NK-92 (cell line): ENCODE measurements around the gene BRAT1.
"Not testable (repeated sequence)": the region's sequence is repeated elsewhere in the genome, so short reads cannot be mapped to it uniquely, and the experiment has no call there.

ENCODE experiments used
- DNase-seq: peaks from one replicate; lab custom pipeline; 2025; ENCODE audit not compliant: unreplicated experiment; lab: John Stamatoyannopoulos, UW

BRAT1 gene

DNA sequence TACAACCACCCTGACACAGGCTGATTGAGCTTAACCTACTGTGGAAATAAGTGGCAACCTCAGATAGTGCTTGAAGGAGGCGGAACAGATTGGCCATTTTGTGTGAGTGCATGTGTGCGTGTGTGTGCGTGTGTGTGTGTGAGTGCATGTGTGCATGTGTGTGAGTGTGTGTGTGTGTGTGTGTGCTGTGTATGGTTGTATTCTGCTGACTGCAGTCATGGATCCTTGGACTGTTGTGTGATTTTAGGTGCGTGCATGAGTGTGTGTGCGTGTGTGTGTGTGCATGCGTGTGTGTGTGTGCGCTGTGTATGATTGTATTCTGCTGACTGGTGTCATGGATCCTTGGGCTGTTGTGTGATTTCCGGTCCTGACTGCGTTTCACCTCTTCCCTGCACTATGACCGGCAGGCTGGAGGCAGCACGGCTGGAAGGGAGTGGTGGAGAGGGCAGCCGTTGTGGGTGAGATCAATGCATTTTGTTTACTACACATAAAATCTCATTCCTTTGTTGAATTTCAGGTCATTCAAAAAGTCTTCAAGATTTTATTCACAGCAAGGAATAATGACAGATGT lies 9.7 kb upstream of the BRAT1 start:
- no peak for DNase-seq

DNA sequence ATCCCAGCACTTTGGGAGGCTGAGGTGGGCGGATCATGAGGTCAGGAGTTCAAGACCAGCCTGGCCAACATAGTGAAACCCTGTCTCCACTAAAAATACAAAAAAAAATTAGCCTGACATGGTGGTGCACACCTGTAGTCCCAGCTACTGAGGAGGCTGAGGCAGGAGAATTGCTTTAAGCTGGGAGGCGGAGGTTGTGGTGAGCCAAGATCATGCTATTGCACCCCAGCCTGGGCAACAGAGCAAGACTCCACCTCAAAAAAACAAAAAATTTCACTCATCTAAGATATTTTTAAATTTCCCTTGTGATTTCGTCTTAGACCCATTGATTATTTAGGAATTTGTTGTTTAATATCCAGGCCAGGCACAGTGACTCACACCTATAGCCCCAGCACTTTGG lies 8.6 kb upstream of the BRAT1 start:
- DNase-seq = not testable (repeated sequence)

DNA sequence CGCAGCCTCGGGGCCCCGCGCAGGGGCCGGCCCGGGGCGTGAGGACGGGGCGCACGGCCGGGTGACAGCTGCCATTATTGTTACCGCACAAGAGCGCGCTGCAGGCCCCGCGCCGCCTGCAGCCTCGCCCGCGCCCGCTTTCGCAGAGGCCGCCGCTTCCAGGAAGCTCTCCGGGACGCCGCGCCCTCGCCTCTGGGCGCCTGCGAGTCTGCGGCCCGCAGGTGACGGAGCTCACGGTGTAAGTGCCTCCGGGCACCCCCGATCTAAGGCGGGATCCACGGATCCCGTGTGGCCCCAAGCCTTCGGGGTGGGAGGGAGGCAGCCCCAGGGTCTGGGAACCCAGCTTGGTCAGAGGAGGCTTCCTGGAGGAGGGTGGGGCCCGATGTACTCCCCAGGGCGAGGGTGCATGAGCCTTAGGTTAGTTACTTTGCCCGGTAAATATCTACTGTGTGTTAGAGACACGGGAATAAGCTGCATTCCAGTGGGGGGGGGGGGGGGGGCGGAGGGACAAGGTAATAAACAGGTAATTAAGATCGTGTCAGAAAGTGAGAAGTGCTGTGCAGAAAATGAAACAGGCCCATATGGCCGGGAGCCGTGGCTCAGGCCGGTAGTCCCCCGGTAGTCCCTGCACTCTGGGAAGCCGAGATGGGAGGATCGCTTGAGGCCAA lies 4.1 kb upstream of the BRAT1 start:
- DNase-seq = no peak

DNA sequence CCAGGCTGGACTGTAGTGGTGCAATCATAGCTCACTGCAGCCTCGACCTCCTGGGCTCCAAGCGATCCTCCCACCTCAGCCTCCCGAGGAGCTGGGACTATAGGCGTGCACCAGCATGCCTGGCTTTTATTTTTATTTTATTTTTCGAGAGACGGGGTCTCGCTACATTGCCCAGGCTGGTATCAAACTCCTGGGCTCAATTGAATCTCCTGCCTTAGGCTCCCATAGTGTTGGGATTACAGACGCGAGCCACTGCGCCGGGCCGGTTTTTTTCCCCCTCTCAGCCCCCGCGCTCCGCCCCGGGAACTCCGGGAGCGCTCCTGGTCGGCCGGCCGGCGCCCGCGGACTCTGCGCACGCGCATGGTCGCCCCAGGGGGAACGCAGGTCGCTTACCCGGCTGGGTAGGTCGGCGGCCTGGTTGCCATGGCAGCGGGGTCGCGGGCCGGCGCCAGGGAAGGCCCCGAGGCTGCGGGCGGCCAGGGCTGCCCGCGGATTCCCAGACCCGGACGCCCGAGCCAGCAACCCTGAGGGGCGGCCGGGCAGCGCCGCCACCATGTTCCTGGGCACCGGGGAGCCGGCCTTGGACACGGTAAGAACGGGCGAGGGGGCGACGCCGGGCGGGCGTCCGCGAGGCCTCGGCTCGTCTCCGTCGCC lies 3.4 kb upstream of the BRAT1 start, which contains the start of gene IQCE:
Gene IQCE, plus strand, starts transcription at position 351 of the 654 bp plus-strand sequence. Its CDS starts 203 bp downstream, at position 554.
- peak; percentile 19 for DNase-seq

DNA sequence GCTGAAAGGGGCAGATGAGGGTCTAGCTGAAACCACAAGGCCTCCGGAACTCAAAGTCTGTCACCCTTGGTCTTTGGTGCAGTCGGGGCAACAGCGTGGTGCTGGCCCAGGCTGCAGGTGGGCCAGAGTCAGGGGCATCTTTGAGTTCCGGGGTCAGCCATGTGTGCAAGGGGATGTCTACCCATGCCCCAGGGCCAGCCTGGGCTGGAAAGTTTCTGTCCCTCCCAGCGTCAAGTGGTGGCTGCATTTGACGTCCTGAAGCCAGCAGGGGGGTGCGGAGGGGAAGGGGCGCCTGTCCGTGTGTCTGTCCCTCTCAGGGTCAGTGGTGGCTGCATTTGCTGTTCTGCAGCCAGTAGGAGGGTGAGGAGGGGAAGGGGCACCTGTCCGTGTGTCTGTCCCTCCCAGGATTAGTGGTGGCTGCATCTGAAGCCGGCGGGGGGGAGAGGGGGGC lies 638 bp downstream of the BRAT1 start:
- no peak for DNase-seq

DNA sequence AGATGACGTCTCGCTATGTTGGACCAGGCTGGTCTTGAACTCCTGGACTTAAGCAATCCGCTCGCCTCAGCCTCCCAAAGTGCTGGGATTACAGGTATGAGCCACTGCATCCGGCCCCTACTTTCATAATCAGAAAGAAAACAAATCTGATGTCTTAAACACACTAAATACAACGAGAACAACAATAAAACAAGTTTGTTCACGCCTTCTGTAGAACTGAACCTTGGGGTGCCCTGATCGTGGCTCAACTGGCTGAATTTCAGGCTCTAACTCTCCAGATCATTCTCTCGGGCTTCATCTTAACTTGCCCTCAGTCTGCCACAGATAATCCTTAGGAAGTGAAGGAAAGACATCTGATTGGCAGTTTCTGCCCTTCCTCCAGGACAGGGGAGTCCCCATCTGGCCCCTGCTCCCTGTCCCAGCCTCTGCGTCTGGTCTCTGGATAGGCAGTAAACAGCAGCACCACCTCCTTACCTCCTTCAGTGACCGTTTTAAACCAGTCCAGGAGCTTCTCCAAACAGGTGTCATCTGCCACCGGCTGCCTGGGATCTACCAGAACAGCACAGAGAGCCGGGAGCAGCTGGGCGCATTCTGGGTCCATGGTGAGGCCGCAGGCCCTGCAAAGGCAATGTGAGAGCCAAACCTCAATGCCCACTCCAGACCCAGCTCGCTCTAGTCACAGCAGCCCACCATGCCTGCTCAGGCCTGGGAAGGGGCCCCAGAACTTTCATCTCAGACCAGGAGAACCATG lies 1.3 kb downstream of the BRAT1 start:
- DNase-seq = no peak

DNA sequence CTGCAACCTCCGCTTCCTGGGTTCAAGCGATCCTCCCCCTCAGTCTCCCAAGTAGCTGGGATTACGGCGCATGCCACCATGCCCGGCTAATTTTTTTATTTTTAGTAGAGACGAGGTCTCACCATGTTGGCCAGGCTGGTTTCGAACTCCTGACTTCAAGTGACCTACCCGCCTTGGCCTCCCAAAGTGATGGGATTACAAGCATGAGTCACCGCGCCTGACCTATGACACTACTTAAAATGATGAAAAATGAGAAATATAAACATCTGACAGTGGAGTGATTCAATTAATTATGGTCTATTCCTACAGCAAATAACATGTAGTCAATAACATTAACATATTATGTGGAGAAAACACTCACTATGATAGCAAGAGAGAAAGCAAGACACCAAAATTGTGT lies 2.2 kb downstream of the BRAT1 start:
- no peak for DNase-seq

DNA sequence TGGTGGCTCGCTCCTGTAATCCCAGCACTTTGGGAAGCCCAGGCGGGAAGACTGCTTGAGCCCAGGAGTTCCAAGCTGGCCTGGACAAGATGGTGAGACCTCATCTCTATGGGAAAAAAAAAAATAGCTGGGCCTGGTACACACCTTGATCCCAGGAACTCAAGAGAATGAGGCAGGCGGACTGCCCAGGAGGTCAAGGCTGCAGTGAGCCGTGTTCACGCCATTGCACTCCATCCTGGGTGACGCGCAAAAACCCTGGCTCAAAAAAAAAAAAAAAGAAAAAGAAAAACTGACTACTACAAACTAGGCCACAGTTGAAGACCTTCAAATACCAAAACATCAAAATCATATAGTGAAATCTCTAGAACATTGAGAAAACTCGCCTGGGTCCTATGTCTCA lies 3.9 kb downstream of the BRAT1 start:
- no peak for DNase-seq

DNA sequence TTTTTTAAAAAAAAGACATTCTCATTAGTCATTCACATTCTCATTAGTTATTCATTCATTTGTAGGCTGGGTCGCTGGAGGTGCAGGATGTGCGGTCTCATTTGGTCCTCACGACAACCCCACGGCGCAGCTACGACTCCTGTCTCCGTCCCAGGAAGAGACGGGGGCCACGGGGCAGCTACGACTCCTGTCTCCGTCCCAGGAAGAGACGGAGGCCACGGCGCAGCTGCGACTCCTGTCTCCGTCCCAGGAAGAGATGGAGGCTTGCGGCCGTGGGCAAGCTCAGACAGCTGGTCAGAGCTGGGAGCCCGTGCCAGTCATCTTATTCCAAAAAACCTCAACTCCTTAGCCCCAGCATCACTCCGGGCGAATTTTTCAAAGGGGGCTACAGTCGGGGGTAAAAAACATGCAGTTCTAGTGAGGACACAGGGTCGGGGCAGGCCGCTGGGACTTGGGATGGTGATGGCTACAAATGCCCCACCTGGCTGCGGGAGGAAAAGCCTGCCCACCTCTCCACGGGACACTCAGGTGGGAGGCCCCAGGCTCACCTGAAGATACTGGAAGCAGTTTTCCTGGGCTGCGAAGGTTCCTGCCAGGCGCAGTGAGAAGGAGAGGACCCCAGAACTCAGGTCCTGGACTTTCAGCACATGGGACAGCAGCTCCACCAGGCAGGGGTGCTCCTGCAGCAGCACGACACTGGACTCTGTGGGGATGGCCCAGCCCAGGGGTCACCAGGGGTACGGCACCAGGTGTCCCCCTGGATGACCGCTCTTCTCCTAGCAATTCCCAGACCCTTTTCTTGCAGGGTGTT lies 8.3 kb downstream of the BRAT1 start:
- DNase-seq = no peak

DNA sequence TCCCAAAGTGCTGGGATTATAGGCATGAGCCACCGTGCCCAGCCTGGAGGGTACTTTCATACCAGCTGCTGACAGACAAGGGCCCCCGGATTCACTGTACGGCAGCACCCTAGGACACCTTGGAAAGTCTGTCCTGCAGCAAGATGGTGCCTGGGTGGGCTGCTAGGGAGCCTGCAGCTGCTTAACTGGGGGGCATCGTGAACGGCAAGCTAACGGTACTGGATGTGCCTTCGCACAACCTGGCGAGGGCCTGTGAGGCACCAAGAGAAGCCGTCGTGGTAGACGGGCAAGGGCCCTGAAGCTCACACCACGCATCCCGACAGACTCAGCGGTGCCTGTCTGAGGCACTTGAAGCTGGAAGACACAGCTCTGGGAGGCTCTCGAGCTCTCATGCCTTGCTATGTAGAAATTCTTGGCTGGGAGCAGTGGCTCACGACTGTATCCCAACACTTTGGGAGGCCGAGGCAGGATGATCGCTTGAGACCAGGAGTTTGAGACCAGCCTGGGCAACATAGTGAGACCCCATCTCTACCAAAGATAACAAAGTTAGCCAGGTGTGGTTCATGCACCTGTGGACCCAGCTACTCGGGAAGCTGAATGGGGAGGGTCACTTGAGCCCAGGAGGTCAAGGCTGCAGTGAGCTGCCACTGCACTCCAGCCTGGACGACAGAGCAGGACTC lies 9.4 kb downstream of the BRAT1 start:
- no peak for DNase-seq

DNA sequence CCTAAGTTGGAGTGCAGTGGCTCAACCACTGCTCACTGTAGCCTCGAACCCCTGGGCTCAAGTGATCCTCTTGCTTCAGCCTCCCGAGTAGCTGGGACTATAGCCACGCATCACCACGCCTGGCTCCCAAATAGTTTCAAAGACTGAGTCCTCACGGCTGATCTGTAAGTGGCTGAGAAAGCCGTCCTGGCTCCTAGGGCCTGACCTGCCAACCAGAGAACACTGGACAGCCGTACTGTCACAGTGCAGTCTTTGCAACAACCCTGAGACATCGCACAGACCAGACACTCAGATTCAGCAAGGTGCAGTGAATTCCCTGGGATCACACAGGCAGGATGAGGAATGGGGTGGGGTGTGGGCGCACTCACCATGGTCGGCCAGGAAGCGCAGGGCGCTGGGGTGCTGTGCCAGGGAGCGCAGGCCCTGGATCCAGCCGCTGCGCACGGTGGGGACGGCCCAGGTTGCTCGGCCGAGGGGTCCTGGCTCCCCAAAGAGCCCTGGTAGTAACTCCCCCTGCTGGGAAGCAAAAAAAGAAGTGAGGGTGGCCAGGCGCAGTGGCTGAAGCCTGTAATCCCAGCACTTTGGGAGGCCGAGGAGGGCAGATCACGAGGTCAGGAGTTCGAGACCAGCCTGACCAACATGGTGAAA lies 10.7 kb downstream of the BRAT1 start:
- no peak for DNase-seq

DNA sequence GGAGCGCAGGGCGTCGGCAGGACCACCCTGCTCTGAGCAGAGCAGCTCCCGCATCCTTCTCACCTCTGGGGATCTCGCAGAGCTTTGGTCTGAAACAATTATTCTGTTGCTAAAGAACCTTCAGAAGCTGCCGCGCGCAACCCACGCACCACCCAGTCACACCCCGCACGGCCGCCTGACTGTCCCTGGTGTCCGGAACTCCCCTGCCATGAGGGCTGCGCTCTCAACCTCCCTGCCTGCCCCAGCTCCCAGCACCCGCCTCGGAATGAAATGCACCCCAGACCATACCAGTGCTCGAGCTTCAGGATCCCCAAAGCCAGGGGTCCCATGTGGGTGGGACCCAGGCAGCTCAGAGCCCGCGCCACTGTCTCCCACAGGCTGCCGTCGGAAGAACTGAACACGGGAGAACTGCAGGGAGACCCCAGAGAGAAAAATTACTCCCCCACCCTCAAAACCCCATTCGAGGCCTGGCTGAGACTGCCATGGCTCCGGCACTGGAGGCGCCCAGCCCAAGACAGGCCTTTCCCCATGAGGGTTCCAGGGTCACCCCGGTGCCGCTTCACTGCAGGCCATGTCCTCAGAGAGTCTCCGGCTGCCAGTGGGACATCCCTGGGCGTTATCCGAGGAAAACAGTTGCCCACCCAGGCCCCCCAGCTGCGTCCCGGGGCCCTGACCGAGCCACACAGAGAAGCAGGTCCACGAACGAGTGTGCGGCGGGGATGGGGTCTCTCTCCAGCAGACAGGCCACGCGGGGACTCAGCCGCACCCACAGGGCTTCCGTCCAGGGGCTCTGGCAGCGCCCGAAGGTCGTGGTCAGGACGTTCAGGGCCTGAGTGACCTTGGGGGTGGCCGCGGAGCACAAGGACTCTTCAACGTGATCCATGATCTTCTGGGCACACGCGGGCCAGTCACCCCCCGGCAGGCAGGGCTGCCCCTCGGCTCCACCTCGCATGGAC lies 12.1 kb downstream of the BRAT1 start:
- DNase-seq = no peak

DNA sequence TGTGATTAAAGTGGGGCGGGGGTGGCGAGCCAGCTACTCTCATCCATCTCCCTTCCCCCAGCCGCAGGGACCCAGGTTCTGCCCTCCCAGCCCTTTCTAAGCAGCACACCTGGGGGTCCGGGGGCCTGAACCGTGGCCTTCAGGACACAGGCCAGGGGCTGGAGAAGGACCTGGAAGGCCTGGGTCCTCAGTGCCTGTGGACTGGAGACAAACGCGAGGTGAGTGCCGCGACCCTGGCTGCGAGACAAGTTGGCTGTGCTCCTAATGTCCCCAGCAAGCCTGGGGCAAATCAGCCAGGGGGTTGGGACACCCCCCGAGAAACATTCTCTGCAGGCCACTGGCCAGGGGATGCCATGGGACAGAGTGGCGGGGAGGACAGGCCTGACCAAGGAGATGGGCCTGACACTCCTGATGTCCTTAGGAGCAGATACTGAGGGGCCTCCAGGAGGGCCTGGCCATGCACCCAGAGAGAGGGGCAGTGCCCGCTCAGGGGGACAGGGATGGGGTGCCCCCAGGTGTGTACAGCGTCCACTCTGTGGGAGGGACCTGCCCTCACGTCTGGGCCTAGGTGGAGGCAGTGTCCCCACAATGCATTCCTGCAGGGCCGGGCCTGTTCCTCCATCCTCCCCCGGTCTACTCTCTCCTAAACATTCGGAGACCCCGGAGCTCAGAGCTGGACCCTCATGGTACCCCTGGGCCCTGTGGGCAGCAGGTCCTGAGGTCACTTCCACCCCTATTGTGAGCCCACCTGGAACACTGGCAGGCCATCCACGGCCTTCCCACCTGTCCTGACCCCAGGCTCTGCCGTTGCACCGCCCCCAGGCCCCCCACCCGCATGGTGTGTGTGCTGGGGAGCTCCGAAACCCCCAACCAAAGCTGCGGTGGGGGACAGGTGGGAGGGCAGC lies 13.1 kb downstream of the BRAT1 start:
- DNase-seq = no peak

DNA sequence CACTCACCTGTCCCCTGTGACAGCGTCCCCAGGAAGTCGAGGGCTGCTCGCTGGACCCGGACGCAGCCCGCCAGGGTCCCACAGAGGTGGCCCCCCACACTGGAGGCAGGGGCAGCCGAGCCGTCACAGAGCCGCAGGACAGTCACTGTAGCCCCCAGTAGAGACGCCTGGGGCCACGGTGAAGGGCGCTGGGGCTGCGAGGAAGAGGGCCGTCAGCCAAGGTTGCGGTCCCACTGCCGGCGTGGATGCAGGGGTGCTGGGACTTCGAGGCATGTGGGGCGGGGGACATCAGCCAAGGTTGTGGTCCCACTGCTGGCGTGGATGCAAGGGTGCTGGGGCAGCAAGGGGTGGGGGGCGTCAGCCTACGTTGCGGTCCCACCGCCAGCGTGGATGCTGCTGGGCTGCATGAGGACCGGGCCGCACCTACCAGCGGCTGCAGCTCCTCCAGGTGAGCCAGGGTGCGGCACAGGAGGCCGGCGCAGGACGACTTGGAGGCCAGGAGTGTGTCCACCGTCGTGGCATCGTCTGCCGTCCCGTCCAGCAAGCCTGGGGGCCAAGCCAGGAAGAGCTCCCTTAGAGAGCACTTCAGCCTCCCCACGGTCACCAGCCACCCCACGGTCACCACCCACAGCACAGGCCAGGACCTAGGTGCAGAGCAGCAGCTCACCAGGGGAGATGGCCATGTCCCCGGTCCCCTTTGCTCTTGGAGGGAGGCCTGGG lies 13.9 kb downstream of the BRAT1 start:
- DNase-seq = no peak

DNA sequence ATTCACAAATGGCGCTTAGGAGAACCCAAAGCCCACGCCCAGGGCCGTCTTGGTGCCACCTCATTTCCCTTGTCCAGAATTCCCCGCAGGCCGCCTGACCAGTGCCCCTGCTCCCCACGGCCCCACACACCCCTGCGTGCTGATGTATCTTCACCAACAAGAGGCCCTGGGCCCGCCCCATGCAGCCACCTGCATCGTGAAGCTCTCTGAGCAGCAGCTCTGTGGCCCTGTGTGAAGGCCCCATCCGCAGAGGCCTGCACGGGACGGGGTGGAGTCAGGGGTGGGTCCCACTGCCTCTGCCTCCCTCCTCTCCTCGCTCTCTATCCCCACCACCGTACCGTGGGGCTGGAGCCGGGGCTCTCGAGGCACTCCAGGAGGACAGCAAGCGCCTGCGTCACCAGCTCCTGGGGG lies 14.7 kb downstream of the BRAT1 start:
- DNase-seq = no peak

DNA sequence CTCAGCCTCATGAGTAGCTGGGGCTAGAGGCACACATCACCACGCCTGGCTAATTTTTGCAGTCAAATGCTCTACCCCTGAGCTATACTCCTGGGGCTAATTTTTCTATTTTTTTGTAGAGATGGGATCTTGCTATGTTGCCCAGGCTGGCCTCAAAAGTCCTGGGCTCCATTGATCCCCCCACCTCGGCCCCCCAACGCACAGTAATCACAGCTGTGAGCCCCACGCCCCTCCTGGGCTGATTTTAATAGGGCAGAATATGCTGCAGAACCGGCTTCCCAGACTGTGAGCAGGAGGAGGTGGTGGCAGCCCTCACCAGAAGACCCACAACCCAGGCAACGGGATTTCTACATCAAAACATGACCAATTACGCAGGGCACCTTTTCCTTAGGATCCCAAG lies 15.2 kb downstream of the BRAT1 start:
- DNase-seq = no peak
